GM12878 (cell line): Measurements from ENCODE around the gene WDTC1. TPM values are rescaled to one million over a fixed set of nuclear protein-coding genes. Genes with fewer than 3 reads are reported as not detected.

ENCODE experiments used
- ATAC-seq: fragments of 200-7000 bp; cut with Tn5 transposase; 3 replicates; pipeline ENCODE4 v1.9.1; 2020; ENCODE audit warnings: mild to moderate bottlenecking, moderate library complexity
- BruUV-seq: library from RNA; stranded (reverse); fragments of 400-500 nt; replicated peaks from 2 replicates; lab custom pipeline; 2021; lab: Mats Ljungman, UMichigan
- CTCF ChIA-PET: fragments of 300-600 bp; sonication (Branson Sonifier 250); formaldehyde crosslinking; extraction: SDS; loops from one replicate; lab custom pipeline; 2021; ENCODE audit warnings: inconsistent platforms; lab: Yijun Ruan, JAX
- POLR2A ChIA-PET: fragments of 350-600 bp; formaldehyde crosslinking; extraction: SDS; loops from one replicate; lab custom pipeline; 2021; ENCODE audit warnings: inconsistent platforms; lab: Charles Lee
- RAD21 ChIA-PET: fragments of 300-600 bp; sonication (Branson Sonifier 250); formaldehyde crosslinking; loops from one replicate; lab custom pipeline; 2023; ENCODE audit warnings: antibody characterized with exemption; ENCODE audit not compliant: unreplicated experiment; lab: Charles Lee
- SMC1A ChIA-PET: fragments of 300-600 bp; sonication (Branson Sonifier 250); formaldehyde crosslinking; loops from one replicate; lab custom pipeline; 2023; ENCODE audit not compliant: unreplicated experiment, uncharacterized antibody; lab: Charles Lee
- DNase-seq: peaks from one replicate; pipeline ENCODE4 v3.0.0-alpha.2; 2011; ENCODE audit warnings: low read depth, low spot score
- FAIRE-seq: peaks from 3 replicates; lab custom pipeline; 2011; peaks lifted over from hg19 to GRCh38; lab: Jason Lieb, UNC
- H2AFZ ChIP-seq: 2 replicates; pipeline ENCODE4 v1.6.0; 2011; ENCODE audit warnings: low read depth, low read length, control low read depth; ENCODE audit not compliant: control insufficient read depth
- H3K27ac ChIP-seq: 2 replicates; pipeline ENCODE4 v1.5.1; 2011; ENCODE audit warnings: control low read depth; ENCODE audit not compliant: control insufficient read depth, insufficient read depth
- H3K27me3 ChIP-seq, 2 experiments: replicated peaks in 1 of 2; 2 replicates each; pipeline versions ENCODE4 v1.6.0 to v1.6.1; 2011; ENCODE audit warnings: low read length in 1 of 2; ENCODE audit not compliant: control insufficient read depth in 2 of 2, insufficient read depth in 2 of 2
- H3K36me3 ChIP-seq, 2 experiments: 2 replicates each; pipeline ENCODE4 v1.5.1; 2011; ENCODE audit warnings: low read length in 1 of 2; ENCODE audit not compliant: control insufficient read depth in 2 of 2, insufficient read depth in 2 of 2
- H3K4me1 ChIP-seq: 2 replicates; pipeline ENCODE4 v1.6.1; 2011; ENCODE audit warnings: mild to moderate bottlenecking, low read length, moderate library complexity, mixed read lengths; ENCODE audit not compliant: control insufficient read depth, insufficient read depth
- H3K4me2 ChIP-seq: 2 replicates; pipeline ENCODE4 v1.6.0; 2011; ENCODE audit warnings: control low read depth; ENCODE audit not compliant: control insufficient read depth, insufficient read depth
- H3K4me3 ChIP-seq: fragments of 200-600 bp; sonication (generic); 2 replicates; pipeline ENCODE4 v1.5.1; 2016
- H3K79me2 ChIP-seq: 2 replicates; pipeline ENCODE4 v1.6.0; 2011; ENCODE audit warnings: low read length; ENCODE audit not compliant: control insufficient read depth, insufficient read depth
- H3K9ac ChIP-seq: 2 replicates; pipeline ENCODE4 v1.8.0; 2011; ENCODE audit warnings: low read length, control low read depth, mixed read lengths; ENCODE audit not compliant: control insufficient read depth, insufficient read depth
- H3K9me3 ChIP-seq: replicated peaks from 3 replicates; pipeline ENCODE4 v1.5.1; 2011; ENCODE audit warnings: mild to moderate bottlenecking, low read length; ENCODE audit not compliant: control insufficient read depth, insufficient read depth
- H4K20me1 ChIP-seq: 2 replicates; pipeline ENCODE4 v1.6.0; 2011; ENCODE audit not compliant: control insufficient read depth, insufficient read depth
- ATF7 ChIP-seq: fragments of 450-650 bp; IDR thresholded peaks from 2 replicates; pipeline ENCODE4 v1.6.1; 2016; ENCODE audit warnings: low read depth, mild to moderate bottlenecking
- ELK1 ChIP-seq: IDR thresholded peaks from 2 replicates; pipeline ENCODE4 v1.6.1; 2012; ENCODE audit warnings: low read depth, low read length, improper control_type of control experiment
- FOXK2 ChIP-seq: fragments of 450-650 bp; IDR thresholded peaks from 2 replicates; pipeline ENCODE4 v1.6.1; 2017; ENCODE audit warnings: mild to moderate bottlenecking, moderate library complexity
- IKZF1 ChIP-seq: fragments of 450-650 bp; conservative IDR thresholded peaks from 2 replicates; pipeline ENCODE4 v1.6.1; 2017; ENCODE audit warnings: antibody characterized with exemption, mild to moderate bottlenecking
- NFXL1 ChIP-seq: fragments of 450-650 bp; IDR thresholded peaks from 2 replicates; pipeline ENCODE4 v1.6.1; 2017; ENCODE audit warnings: antibody characterized with exemption, mild to moderate bottlenecking, borderline replicate concordance
- NFYA ChIP-seq: IDR thresholded peaks from 2 replicates; pipeline ENCODE4 v1.6.1; 2011; ENCODE audit warnings: low read depth, mild to moderate bottlenecking, low read length, improper control_type of control experiment, borderline replicate concordance
- NR2C2 ChIP-seq: IDR thresholded peaks from 2 replicates; pipeline ENCODE4 v1.6.1; 2011; ENCODE audit warnings: borderline replicate concordance, low read depth; ENCODE audit not compliant: control insufficient read depth, insufficient read length
- RFX5 ChIP-seq: IDR thresholded peaks from 2 replicates; pipeline ENCODE4 v1.6.1; 2011; ENCODE audit warnings: low read depth, low read length, improper control_type of control experiment
- SMAD5 ChIP-seq: IDR thresholded peaks from 2 replicates; pipeline ENCODE4 v1.6.1; 2016; ENCODE audit warnings: antibody characterized with exemption, low read depth
- SREBF1 ChIP-seq: IDR thresholded peaks from 2 replicates; pipeline ENCODE4 v1.6.1; 2012; ENCODE audit warnings: mild to moderate bottlenecking, low read length
- TCF12 ChIP-seq: IDR thresholded peaks from 2 replicates; pipeline ENCODE4 v1.6.1; 2011; ENCODE audit warnings: low read depth, mild to moderate bottlenecking, low read length
- TCF7 ChIP-seq: IDR thresholded peaks from 2 replicates; pipeline ENCODE4 v1.6.1; 2014; ENCODE audit warnings: antibody characterized with exemption, borderline replicate concordance
- YBX1 ChIP-seq: fragments of 450-650 bp; IDR thresholded peaks from 2 replicates; pipeline ENCODE4 v1.6.1; 2016; ENCODE audit warnings: antibody characterized with exemption
- ZBTB11 ChIP-seq: fragments of 450-650 bp; formaldehyde crosslinking; IDR thresholded peaks from 2 replicates; pipeline ENCODE4 v1.5.0; 2022; ENCODE audit warnings: mild to moderate bottlenecking, missing genetic modification characterization
- WGBS: methylation state at CpG from one replicate; pipeline ENCODE4 v1.1.6; 2016; ENCODE audit warnings: low lambda C conversion rate; ENCODE audit not compliant: insufficient replicate concordance, insufficient coverage; ENCODE audit errors: missing lambda C conversion rate; 5-methylcytosine and 5-hydroxymethylcytosine counted together
- in situ Hi-C: fragments of 300-500 bp; cut with MboI; formaldehyde crosslinking; loops from 9 replicates; pipeline ENCODE4 v1.14.3; 2018; ENCODE audit warnings: mixed read lengths
- intact Hi-C: fragments of 100-400 bp; cut with micrococcal nuclease; formaldehyde crosslinking; loops from one replicate; pipeline ENCODE4 v1.14.2; 2022; ENCODE audit not compliant: unreplicated experiment
- polyA plus RNA-seq, 11 experiments: library from polyadenylated mRNA; depleted of rRNA in 4 of 11; unstranded in 6 of 11; stranded (reverse) in 5 of 11; fragments of >200 nt; fragmentation: Nextera tagmentation in 4 of 11; fragmentation: Illumina TruSeq in 1 of 11; extraction: Ambion mirVana in 4 of 11; extraction: Trizol in 1 of 11; gene quantifications; 1 replicate in 1 of 11; 2 replicates in 10 of 11; pipeline versions ENCODE4 v1.2.1 to v1.2.3, GENCODE V29; 2011 to 2016; ENCODE audit warnings: inconsistent platforms in 2 of 11, missing spikeins in 2 of 11, low read depth in 1 of 11
- total RNA-seq, 4 experiments: library from RNA; depleted of rRNA in 3 of 4; stranded (reverse); fragments of >200 nt in 3 of 4; fragmentation: Illumina TruSeq in 1 of 4; extraction: Trizol in 1 of 4; gene quantifications; 2 replicates each; pipeline versions ENCODE4 v1.2.1 to v1.2.3, GENCODE V29; 2013 to 2021
- TF ChIP-seq, protein P1 (sequence below), 3 experiments: IDR thresholded peaks in 2 of 3; conservative IDR thresholded peaks in 1 of 3; 2 replicates each; pipeline ENCODE4 v1.5.1; 2011; ENCODE audit warnings: low read depth in 3 of 3, low read length in 3 of 3, mild to moderate bottlenecking in 3 of 3, control low read depth in 2 of 3, moderate library complexity in 2 of 3, inconsistent platforms in 1 of 3, mixed read lengths in 1 of 3; ENCODE audit not compliant: control insufficient read depth in 2 of 3, insufficient read depth in 1 of 3; ENCODE audit errors: extremely low read depth in 1 of 3

WDTC1 gene
- total and polyA plus RNA-seq, 10 of the 15 experiments (the other 5 are each of a cell fraction or from before 2014, with no cell fraction given), result 0.21 to 28.7 (median 7.6) TPM

GRCh38 chr1:27357281-27358037 is 123.0 kb downstream of the WDTC1 start:
- H3K4me2 ChIP-seq, result peak overlapping the region; percentile 68
- SMC1A ChIA-PET, result interaction anchor here (0.8 to 2.0 kb wide), 8 partner anchors 8 to 253 kb away, joined by 3 to 16 read pairs (median 4); partner anchors contain the start of gene MAP3K6
- peak; percentile 88 for ATAC-seq
- TF ChIP-seq SMAD5, result no peak
- no peak for TF ChIP-seq YBX1
- no peak for TF ChIP-seq NFXL1
- no peak for TF ChIP-seq ATF7
- 0 out of 2 replicates have a peak, but pooled peaks have one; percentile 30 for TF ChIP-seq IKZF1
- TF ChIP-seq NFYA, result no peak
- TF ChIP-seq TCF12, result peak; percentile 87
- no peak for TF ChIP-seq RFX5
- no peak for TF ChIP-seq FOXK2
- no peak for TF ChIP-seq SREBF1
- no peak for TF ChIP-seq TCF7
- TF ChIP-seq ZBTB11 (CRISPR knock-in tag), result no peak
- TF ChIP-seq NR2C2, result no peak
- TF ChIP-seq, protein P1, sequence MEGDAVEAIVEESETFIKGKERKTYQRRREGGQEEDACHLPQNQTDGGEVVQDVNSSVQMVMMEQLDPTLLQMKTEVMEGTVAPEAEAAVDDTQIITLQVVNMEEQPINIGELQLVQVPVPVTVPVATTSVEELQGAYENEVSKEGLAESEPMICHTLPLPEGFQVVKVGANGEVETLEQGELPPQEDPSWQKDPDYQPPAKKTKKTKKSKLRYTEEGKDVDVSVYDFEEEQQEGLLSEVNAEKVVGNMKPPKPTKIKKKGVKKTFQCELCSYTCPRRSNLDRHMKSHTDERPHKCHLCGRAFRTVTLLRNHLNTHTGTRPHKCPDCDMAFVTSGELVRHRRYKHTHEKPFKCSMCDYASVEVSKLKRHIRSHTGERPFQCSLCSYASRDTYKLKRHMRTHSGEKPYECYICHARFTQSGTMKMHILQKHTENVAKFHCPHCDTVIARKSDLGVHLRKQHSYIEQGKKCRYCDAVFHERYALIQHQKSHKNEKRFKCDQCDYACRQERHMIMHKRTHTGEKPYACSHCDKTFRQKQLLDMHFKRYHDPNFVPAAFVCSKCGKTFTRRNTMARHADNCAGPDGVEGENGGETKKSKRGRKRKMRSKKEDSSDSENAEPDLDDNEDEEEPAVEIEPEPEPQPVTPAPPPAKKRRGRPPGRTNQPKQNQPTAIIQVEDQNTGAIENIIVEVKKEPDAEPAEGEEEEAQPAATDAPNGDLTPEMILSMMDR (IDR thresholded peaks at IDR 0.05 in 2 of 3, conservative IDR thresholded peaks at IDR 0.05 in 1 of 3; ENCODE audit: control insufficient read depth in 2 of 3, extremely low read depth in 1 of 3, insufficient read depth in 1 of 3, low read depth in 3 of 3, low read length in 3 of 3), result peak; percentile 90 to 96 (median 93); a peak in 5 of 6 replicates
- no peak for TF ChIP-seq ELK1

More at GRCh38 chr1:27357281-27358037, 123.0 kb downstream of the WDTC1 start:
- WGBS, result 12% methylated on average over 36 of the region's 40 CpGs
- DNase-seq (no peak), FAIRE-seq (peak; percentile 69)
- Histone ChIP-seq H3K27me3 (no peaks in the 10 kb centered on the region; a peak in 1 of 4 replicates), H2AFZ (peak overlapping the region; percentile 93), H3K36me3 (no peaks in the 10 kb centered on the region), H3K9ac (peak overlapping the region; percentile 32; the same call in 1 of the 2 replicates), H3K9me3 (no peaks in the 10 kb centered on the region), H3K27ac (no peak overlapping the region), H3K4me3 (peak overlapping the region; percentile 54; the same call in 1 of the 2 replicates), H3K4me1 (peaks cover 13% of the 10 kb centered on the region), H4K20me1 (no peaks in the 10 kb centered on the region), H3K79me2 (no peaks in the 10 kb centered on the region)
- RAD21 ChIA-PET, result interaction anchor here (0.7 to 3.1 kb wide), 7 partner anchors 9 to 61 kb away, joined by 3 to 16 read pairs (median 5); partner anchors contain the start of genes GPR3 and MAP3K6
- POLR2A ChIA-PET, result no interaction called here
- BruUV-seq, result no TSS peak
- intact Hi-C loops, result loop anchor here (1.0 kb wide), 1 partner anchor 31 kb away; no protein-coding TSS in a partner anchor
- in situ Hi-C loops, result no loop called here
- CTCF ChIA-PET, result interaction anchor here (0.8 to 8.7 kb wide), 27 partner anchors 10 to 305 kb away, joined by 3 to 126 read pairs (median 5); partner anchors contain the start of genes AHDC1, GPR3, MAP3K6 and SYTL1
